Activated CD4-positive, CD25-positive, alpha-beta regulatory T cell (primary cell): ENCODE measurements around the gene PXK.

Experiments
- DNase-seq, 4 experiments: peaks; one replicate each; lab custom pipeline; 2025; lab: John Stamatoyannopoulos, UW

Gene PXK

GRCh38 chr3:58466899-58467563 lies 134.3 kb downstream of the PXK start:
- no peak for DNase-seq

GRCh38 chr3:58469096-58469495 lies 136.4 kb downstream of the PXK start:
- DNase-seq = no peak

GRCh38 chr3:58470363-58471024 lies 137.8 kb downstream of the PXK start:
- no peak for DNase-seq

GRCh38 chr3:58471025-58471887 lies 138.6 kb downstream of the PXK start:
- DNase-seq = no peak

GRCh38 chr3:58473275-58473674 lies 140.6 kb downstream of the PXK start:
- no peak for DNase-seq

GRCh38 chr3:58474348-58474911 lies 141.7 kb downstream of the PXK start:
- no peak for DNase-seq

GRCh38 chr3:58474967-58475578 lies 142.4 kb downstream of the PXK start:
- DNase-seq = no peak
